ENCODE measurements around the gene RSBN1. TPM values are rescaled to one million over a fixed set of nuclear protein-coding genes. Genes with fewer than 3 reads are reported as not detected.
A peak's percentile ranks its signal among the peaks of the same experiment; 100 is the strongest.
"Not testable (repeated sequence)": the region's sequence is repeated elsewhere in the genome, so short reads cannot be mapped to it uniquely, and the experiment has no call there.

Gene RSBN1
- total RNA-seq, 6 experiments from 2014 or later: 9.0 to 11.5 (median 10.0) TPM

DNA sequence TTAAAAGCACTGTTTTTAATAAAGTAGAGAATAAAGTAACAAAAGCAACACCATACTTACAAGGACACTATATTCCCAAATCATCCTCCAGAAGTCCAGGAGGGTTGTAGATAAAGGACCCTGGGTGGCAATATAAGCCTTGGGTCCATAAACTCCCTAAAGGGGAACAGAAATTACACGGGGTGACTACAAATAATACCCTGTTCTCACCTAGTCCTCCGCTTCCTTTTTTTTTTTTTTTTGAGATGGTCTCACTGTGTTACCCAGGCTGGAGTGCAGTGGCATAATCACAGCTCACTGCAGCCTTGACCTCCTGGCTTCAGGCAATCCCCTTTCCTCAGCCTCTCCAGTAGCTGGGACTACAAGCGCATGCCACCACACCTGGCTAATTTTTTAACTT, 46.1 kb upstream of the RSBN1 start:
- Mint-ChIP-seq H3K27me3 (ENCODE audit: insufficient read depth) (peaks cover 4% of the 10 kb centered on the region; the same call in 1 of the 2 replicates), H3K36me3 (ENCODE audit: low read depth) (no peaks in the 10 kb centered on the region), H3K4me3 (no peak overlapping the region), H3K4me1 (ENCODE audit: low read depth) (peaks cover 55% of the 10 kb centered on the region), H3K9me3 (no peaks in the 10 kb centered on the region), H3K27ac (no peak overlapping the region)
- TF ChIP-seq, protein P1, sequence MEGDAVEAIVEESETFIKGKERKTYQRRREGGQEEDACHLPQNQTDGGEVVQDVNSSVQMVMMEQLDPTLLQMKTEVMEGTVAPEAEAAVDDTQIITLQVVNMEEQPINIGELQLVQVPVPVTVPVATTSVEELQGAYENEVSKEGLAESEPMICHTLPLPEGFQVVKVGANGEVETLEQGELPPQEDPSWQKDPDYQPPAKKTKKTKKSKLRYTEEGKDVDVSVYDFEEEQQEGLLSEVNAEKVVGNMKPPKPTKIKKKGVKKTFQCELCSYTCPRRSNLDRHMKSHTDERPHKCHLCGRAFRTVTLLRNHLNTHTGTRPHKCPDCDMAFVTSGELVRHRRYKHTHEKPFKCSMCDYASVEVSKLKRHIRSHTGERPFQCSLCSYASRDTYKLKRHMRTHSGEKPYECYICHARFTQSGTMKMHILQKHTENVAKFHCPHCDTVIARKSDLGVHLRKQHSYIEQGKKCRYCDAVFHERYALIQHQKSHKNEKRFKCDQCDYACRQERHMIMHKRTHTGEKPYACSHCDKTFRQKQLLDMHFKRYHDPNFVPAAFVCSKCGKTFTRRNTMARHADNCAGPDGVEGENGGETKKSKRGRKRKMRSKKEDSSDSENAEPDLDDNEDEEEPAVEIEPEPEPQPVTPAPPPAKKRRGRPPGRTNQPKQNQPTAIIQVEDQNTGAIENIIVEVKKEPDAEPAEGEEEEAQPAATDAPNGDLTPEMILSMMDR (IDR thresholded peaks at IDR 0.05): no peak
- no peak for DNase-seq

DNA sequence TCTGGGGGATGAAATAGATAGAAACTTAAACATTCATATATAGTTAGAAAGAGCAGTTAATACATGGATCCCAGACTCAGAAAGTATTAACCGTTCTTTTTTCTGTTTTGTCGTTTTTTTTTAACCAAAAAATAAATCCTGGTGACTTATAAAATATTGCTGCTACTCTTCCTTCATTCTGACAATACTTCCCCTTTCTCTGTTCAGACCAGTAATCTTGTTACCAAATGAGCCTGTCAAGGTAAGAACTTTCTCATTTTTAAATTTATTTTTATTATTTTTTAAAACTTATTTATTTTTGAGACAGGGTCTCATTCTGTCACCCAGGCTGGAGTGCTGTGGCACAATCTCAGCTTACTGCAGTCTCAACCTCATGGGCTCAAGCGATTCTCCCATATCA, 45.5 kb upstream of the RSBN1 start:
- TF ChIP-seq, protein P1 (IDR thresholded peaks at IDR 0.05): no peak
- Mint-ChIP-seq H3K27ac (no peak overlapping the region), H3K27me3 (ENCODE audit: insufficient read depth) (peaks cover 4% of the 10 kb centered on the region; the same call in 1 of the 2 replicates), H3K9me3 (no peaks in the 10 kb centered on the region), H3K4me1 (ENCODE audit: low read depth) (peaks cover 55% of the 10 kb centered on the region), H3K4me3 (no peak overlapping the region), H3K36me3 (ENCODE audit: low read depth) (no peaks in the 10 kb centered on the region)
- no peak for DNase-seq

DNA sequence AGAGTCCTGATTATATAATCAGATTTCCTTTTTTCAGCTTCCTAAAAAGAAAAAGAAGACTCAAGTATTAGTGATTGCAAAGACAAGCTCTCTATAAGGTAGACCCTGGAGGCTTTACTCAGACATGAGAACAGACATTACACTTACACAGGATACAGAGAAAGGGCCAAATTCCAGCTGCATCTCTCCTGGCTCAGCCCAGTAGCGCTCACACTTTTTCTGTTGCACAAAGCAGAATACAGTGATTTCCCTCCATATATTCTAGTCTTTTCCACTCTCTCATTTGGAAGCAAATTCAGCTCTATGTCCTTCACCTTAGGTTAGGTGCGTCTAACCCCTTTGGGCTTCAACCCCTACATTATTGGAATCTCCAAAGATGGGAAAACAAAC, 44.1 kb upstream of the RSBN1 start:
- H3K4me3 Mint-ChIP-seq: no peak overlapping the region
- H3K9me3 Mint-ChIP-seq: no peaks in the 10 kb centered on the region
- H3K36me3 Mint-ChIP-seq (ENCODE audit: low read depth): no peaks in the 10 kb centered on the region
- TF ChIP-seq, protein P1 (IDR thresholded peaks at IDR 0.05): no peak
- no peak for DNase-seq
- H3K27ac Mint-ChIP-seq: no peak overlapping the region
- peaks cover 42% of the 10 kb centered on the region for H3K4me1 Mint-ChIP-seq (ENCODE audit: low read depth)
- H3K27me3 Mint-ChIP-seq (ENCODE audit: insufficient read depth): peaks cover 4% of the 10 kb centered on the region; the same call in 1 of the 2 replicates

DNA sequence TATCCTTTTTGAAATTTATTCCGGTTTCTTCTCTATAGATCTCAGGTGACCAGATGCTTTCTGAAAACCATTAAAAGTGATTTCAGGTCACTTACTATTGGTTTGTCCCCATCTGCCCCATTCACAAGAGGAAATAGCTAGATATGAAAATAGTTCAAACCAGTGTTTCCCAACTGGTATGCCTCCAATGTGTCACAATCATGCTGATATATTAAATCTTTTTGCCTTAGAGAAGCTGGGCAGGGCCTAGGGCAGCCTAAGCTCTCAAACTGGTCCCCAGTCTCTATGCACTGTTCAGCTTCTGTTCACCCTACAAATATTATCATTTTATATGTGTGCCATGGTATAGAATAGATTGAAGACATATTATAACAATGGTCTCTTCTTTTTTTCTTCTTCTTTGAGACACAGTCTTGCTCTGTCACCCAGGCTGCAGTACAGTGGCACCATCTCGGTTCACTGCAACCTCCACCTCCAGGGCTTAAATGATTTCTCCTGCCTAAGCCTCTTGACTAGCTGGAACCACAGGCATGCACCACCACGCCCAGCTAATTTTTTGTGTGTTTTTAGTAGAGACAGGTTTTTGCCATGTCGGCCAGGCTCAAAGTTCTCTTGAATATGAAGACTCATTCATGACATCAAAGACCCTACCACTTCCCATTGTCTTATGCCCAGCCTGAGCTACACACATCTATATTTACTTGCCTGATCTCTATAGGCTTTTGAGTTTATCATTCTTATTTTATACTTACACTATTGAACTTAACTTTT, 43.5 kb upstream of the RSBN1 start:
- Mint-ChIP-seq H3K27ac (no peak overlapping the region), H3K9me3 (no peaks in the 10 kb centered on the region), H3K4me1 (ENCODE audit: low read depth) (peaks cover 36% of the 10 kb centered on the region), H3K36me3 (ENCODE audit: low read depth) (no peaks in the 10 kb centered on the region), H3K4me3 (no peak overlapping the region), H3K27me3 (ENCODE audit: insufficient read depth) (peaks cover 4% of the 10 kb centered on the region; the same call in 1 of the 2 replicates)
- peak; percentile 6 for DNase-seq
- TF ChIP-seq, protein P1 (IDR thresholded peaks at IDR 0.05): no peak

DNA sequence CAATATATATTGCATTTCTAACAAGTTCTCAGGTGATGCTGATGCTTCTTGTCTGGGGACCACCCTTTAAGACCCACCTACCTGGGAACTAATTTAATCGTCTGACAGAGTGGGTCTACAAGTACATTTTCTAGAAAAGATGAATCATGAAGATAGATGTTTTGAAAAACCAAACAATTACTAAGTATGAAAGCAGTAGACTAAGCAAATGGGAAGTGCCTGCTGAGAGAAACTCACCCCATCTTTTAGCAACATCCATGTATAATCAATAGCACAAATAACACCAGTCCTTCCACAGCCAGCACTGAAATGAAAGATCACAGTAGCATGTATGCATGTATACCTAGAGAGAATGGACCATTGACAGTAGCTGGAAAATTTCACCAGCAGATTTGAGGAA, 42.0 kb upstream of the RSBN1 start:
- no peak for DNase-seq
- TF ChIP-seq, protein P1 (IDR thresholded peaks at IDR 0.05): no peak
- Mint-ChIP-seq H3K4me1 (ENCODE audit: low read depth) (peaks cover 20% of the 10 kb centered on the region), H3K27ac (no peak overlapping the region), H3K4me3 (no peak overlapping the region), H3K27me3 (ENCODE audit: insufficient read depth) (no peaks in the 10 kb centered on the region), H3K36me3 (ENCODE audit: low read depth) (no peaks in the 10 kb centered on the region), H3K9me3 (no peaks in the 10 kb centered on the region)

DNA sequence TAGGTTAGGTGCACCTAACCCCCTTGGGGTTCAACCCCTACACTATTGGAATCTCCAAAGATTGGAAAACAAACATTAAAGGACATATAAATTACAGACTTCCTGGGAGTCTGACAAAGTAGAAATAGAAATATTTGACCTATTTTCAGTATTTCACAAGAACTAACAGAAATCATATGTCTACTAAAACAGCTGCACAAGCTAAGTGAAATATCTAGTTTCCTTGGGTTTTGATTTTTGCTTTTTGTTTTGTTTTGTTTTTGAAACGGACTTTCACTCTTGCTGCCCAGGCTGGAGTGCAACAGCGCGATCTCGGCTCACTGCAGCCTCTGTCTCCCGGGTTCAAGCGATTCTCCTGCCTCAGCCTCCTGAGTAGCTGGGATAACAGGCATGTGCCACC, 40.4 kb upstream of the RSBN1 start:
- DNase-seq; H3K36me3 Mint-ChIP-seq (ENCODE audit: low read depth): not testable (repeated sequence)

More for the DNA sequence above, 40.4 kb upstream of the RSBN1 start:
- peaks cover 14% of the 10 kb centered on the region for H3K4me1 Mint-ChIP-seq (ENCODE audit: low read depth)
- not testable (repeated sequence) for H3K4me3 Mint-ChIP-seq; H3K9me3 Mint-ChIP-seq; H3K27ac Mint-ChIP-seq; H3K27me3 Mint-ChIP-seq (ENCODE audit: insufficient read depth)

Measured in HFFc6 (cell line).